Endothelial cell of umbilical vein (primary cell): ENCODE data around the gene ATG101.

Source experiments
- EZH2 ChIP-seq: IDR thresholded peaks from 2 replicates; pipeline ENCODE4 v1.6.1; 2012; ENCODE audit warnings: borderline replicate concordance, low read depth, mild to moderate bottlenecking, moderate library complexity, low read length, inconsistent platforms; ENCODE audit not compliant: severe bottlenecking
- FOS ChIP-seq: IDR thresholded peaks from 2 replicates; pipeline ENCODE4 v1.6.1; 2011; ENCODE audit warnings: mild to moderate bottlenecking, low read length, moderate library complexity, borderline replicate concordance; ENCODE audit not compliant: insufficient read depth
- GATA2 ChIP-seq: IDR thresholded peaks from 2 replicates; pipeline ENCODE4 v1.7.0; 2011; ENCODE audit warnings: low read depth, mild to moderate bottlenecking, moderate library complexity, mixed read lengths, low read length; ENCODE audit not compliant: insufficient read length, insufficient read depth
- MYC ChIP-seq: IDR thresholded peaks from one replicate; pipeline ENCODE4 v1.6.1; 2011; ENCODE audit warnings: mild to moderate bottlenecking, low read depth, low read length
- POLR2A ChIP-seq: IDR thresholded peaks from 2 replicates; pipeline ENCODE4 v1.6.1; 2012; ENCODE audit warnings: low read depth, mild to moderate bottlenecking, control low read depth, low read length
- POLR2AphosphoS5 ChIP-seq: IDR thresholded peaks from 2 replicates; pipeline ENCODE4 v1.6.1; 2012; ENCODE audit warnings: low read depth, mild to moderate bottlenecking, control low read depth, low read length, moderate library complexity; ENCODE audit not compliant: insufficient read depth
- TF ChIP-seq, protein P1 (sequence below), 2 donors: IDR thresholded peaks; 1 replicate in 1 of 2; 2 replicates in 1 of 2; pipeline ENCODE4 v1.5.1; 2011; ENCODE audit warnings: low read length in 2 of 2, mild to moderate bottlenecking in 2 of 2, moderate library complexity in 2 of 2, control low read depth in 1 of 2, inconsistent platforms in 1 of 2, low read depth in 1 of 2; ENCODE audit not compliant: insufficient read depth in 1 of 2; ENCODE audit errors: extremely low read depth in 1 of 2
- TF ChIP-seq, protein P2 (sequence below): IDR thresholded peaks from 2 replicates; pipeline ENCODE4 v1.6.1; 2011; ENCODE audit not compliant: insufficient read depth, insufficient read length

DNA sequence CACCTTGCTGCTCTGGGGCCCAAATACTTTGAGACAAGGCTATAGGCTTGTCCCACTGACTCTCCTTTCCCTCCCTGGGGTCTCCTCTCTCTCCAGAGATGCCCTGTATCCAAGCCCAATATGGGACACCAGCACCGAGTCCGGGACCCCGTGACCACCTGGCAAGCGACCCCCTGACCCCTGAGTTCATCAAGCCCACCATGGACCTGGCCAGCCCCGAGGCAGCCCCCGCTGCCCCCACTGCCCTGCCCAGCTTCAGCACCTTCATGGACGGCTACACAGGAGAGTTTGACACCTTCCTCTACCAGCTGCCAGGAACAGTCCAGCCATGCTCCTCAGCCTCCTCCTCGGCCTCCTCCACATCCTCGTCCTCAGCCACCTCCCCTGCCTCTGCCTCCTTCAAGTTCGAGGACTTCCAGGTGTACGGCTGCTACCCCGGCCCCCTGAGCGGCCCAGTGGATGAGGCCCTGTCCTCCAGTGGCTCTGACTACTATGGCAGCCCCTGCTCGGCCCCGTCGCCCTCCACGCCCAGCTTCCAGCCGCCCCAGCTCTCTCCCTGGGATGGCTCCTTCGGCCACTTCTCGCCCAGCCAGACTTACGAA is 15.4 kb upstream of the ATG101 start:
- TF ChIP-seq, protein P1, sequence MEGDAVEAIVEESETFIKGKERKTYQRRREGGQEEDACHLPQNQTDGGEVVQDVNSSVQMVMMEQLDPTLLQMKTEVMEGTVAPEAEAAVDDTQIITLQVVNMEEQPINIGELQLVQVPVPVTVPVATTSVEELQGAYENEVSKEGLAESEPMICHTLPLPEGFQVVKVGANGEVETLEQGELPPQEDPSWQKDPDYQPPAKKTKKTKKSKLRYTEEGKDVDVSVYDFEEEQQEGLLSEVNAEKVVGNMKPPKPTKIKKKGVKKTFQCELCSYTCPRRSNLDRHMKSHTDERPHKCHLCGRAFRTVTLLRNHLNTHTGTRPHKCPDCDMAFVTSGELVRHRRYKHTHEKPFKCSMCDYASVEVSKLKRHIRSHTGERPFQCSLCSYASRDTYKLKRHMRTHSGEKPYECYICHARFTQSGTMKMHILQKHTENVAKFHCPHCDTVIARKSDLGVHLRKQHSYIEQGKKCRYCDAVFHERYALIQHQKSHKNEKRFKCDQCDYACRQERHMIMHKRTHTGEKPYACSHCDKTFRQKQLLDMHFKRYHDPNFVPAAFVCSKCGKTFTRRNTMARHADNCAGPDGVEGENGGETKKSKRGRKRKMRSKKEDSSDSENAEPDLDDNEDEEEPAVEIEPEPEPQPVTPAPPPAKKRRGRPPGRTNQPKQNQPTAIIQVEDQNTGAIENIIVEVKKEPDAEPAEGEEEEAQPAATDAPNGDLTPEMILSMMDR (IDR thresholded peaks at IDR 0.05; ENCODE audit: extremely low read depth in 1 of 2, insufficient read depth in 1 of 2, low read depth in 1 of 2, low read length in 2 of 2), result no peak
- TF ChIP-seq POLR2A (no peak), EZH2 (no peak), POLR2AphosphoS5 (no peak), MYC (no peak), GATA2 (no peak), FOS (no peak)
- TF ChIP-seq, protein P2, sequence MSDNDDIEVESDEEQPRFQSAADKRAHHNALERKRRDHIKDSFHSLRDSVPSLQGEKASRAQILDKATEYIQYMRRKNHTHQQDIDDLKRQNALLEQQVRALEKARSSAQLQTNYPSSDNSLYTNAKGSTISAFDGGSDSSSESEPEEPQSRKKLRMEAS, result no peak
